NT2/D1 (cell line): ENCODE measurements around the gene PPM1F.
A peak's percentile ranks its signal among the peaks of the same experiment; 100 is the strongest.

Source experiments
- DNase-seq: peaks from one replicate; pipeline ENCODE4 v3.0.0-alpha.2; 2011; ENCODE audit warnings: low read depth, low spot score
- H3K27me3 ChIP-seq: 2 replicates; pipeline ENCODE4 v1.6.0; 2011; ENCODE audit warnings: mild to moderate bottlenecking; ENCODE audit not compliant: insufficient read length, insufficient read depth
- H3K36me3 ChIP-seq: 2 replicates; pipeline ENCODE4 v1.6.1; 2011; ENCODE audit warnings: mild to moderate bottlenecking, low read length, mixed read lengths; ENCODE audit not compliant: insufficient read depth, insufficient read length
- H3K4me1 ChIP-seq: 2 replicates; pipeline ENCODE4 v1.5.1; 2011; ENCODE audit not compliant: insufficient read depth, insufficient read length
- H3K4me3 ChIP-seq: 2 replicates; pipeline ENCODE4 v1.5.1; 2011; ENCODE audit warnings: low read depth; ENCODE audit not compliant: insufficient read length
- H3K9ac ChIP-seq: 2 replicates; pipeline ENCODE4 v1.6.0; 2011; ENCODE audit warnings: low read depth; ENCODE audit not compliant: insufficient read length
- H3K9me3 ChIP-seq: 2 replicates; pipeline ENCODE4 v1.5.1; 2011; ENCODE audit warnings: mild to moderate bottlenecking, low read length; ENCODE audit not compliant: insufficient read depth
- SUZ12 ChIP-seq: IDR thresholded peaks from 2 replicates; pipeline ENCODE4 v1.6.1; 2011; ENCODE audit not compliant: insufficient read length, insufficient read depth; ENCODE audit errors: extremely low read depth
- YY1 ChIP-seq: IDR thresholded peaks from 2 replicates; pipeline ENCODE4 v1.6.1; 2011; ENCODE audit not compliant: insufficient read length, insufficient read depth
- ZNF274 ChIP-seq: IDR thresholded peaks from 2 replicates; pipeline ENCODE4 v1.6.1; 2011; ENCODE audit warnings: mild to moderate bottlenecking, low read depth, low read length

The PPM1F gene, protein sequence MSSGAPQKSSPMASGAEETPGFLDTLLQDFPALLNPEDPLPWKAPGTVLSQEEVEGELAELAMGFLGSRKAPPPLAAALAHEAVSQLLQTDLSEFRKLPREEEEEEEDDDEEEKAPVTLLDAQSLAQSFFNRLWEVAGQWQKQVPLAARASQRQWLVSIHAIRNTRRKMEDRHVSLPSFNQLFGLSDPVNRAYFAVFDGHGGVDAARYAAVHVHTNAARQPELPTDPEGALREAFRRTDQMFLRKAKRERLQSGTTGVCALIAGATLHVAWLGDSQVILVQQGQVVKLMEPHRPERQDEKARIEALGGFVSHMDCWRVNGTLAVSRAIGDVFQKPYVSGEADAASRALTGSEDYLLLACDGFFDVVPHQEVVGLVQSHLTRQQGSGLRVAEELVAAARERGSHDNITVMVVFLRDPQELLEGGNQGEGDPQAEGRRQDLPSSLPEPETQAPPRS

DNA sequence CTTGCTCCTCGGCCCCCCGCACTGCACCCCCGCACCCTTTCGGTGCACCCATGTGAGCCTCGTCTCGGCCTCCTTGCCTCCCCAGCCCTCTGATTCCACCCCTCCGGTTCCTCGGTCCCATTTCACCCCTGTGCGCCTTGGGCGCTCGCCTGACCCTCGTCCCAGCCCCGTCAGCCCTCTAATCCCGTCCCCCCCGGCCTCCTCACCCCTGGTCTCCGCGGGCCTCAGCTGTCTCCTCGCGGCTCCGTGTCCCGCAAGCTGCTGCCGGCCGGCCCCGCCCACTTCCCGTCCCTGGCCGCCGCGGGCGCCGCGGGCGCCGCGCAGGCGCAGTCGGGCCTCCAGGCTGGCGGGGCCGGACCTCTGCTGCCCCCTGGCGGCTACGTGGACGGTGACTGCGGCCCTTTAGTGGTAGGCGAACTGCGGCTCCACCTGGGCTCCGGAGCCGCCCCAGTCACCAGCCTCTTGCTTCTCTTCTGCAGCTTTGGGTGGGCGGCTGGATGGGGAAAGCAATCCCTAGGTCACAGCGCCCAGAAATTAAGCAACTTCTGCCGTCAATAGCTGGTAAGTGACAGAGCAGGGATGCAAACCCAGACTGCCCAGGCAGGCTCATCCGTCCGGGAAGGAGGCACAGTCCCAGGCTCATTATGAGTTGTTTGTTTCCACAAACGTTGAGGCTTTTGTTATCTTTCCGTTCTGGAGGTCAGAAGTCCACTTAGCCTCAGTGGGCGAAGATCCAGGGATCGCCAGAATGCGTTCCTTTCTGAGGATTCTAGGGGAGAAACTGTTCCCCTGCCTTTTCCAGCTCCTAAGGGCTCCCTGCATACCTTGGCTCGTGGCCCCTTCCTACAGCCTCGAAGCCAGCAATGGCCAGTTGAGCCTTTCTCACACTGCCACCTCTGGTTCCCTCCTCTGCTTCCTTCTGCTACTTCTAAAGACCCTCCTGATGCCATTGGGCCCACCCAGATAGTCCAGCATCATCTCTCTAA, at the start of gene PPM1F:
Gene PPM1F, minus strand, starts transcription at position 263 of the 986 bp plus-strand sequence. CDS start 6,800 bp downstream, outside the sequence.
- DNase-seq: peak; percentile 25
- TF ChIP-seq ZNF274 (no peak), SUZ12 (no peak), YY1 (no peak)
- H3K4me3 ChIP-seq: peak within 1 kb of the TSS; percentile 54
- H3K4me1 ChIP-seq: peaks cover 2% of the 10 kb centered on the region
- no peaks in the 10 kb centered on the region; the same call in 1 of the 2 replicates for H3K9me3 ChIP-seq
- H3K36me3 ChIP-seq: peaks cover 2% of the 10 kb centered on the region
- H3K9ac ChIP-seq: peak within 1 kb of the TSS; percentile 83
- H3K27me3 ChIP-seq: peaks cover 12% of the 10 kb centered on the region

DNA sequence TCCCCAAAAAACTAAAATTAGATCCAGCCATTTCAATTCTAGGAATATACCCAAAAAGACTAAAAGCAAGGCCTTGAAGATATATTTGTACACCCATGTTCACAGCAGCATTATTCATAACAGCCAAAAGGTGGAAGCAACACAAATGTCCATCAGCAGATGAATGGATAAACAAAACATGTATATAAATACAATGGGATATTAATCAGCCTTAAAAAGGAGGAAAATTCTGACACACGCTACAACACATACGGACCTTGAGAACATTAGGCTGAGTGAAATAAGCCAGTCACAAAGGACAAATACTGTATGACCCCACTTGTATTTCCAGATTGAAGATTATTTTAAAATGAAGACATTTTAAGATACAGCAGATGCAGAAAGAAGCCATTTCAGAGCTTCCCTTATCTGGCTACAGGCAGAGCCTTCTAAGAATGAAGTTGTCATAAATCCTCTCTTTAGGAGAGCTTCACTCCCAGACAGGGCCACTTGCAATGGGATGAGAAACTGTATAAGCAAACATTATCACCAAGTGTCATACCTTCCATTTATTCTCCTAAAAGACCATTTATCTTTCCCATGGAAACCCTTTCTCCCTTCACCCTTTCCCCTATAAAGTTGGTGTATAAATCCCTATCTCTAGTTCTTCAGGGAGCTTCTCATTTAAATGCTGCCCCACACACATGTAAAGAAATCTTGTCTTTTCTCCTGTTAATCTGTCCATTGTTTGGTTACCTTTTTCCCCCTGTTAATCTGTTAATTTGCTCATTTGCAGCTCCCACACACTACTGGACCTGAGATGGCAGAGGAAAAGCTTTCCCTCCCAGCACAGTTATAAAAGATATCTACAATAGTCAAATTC, 49.2 kb upstream of the PPM1F start:
- DNase-seq: no peak
- no peaks in the 10 kb centered on the region for H3K4me1 ChIP-seq
- TF ChIP-seq YY1: no peak
- TF ChIP-seq ZNF274: no peak
- no peak for TF ChIP-seq SUZ12
- H3K9me3 ChIP-seq: no peaks in the 10 kb centered on the region
- H3K27me3 ChIP-seq: peaks cover 87% of the 10 kb centered on the region
- H3K9ac ChIP-seq: no peak overlapping the region
- H3K36me3 ChIP-seq: no peaks in the 10 kb centered on the region
- H3K4me3 ChIP-seq: no peak overlapping the region

DNA sequence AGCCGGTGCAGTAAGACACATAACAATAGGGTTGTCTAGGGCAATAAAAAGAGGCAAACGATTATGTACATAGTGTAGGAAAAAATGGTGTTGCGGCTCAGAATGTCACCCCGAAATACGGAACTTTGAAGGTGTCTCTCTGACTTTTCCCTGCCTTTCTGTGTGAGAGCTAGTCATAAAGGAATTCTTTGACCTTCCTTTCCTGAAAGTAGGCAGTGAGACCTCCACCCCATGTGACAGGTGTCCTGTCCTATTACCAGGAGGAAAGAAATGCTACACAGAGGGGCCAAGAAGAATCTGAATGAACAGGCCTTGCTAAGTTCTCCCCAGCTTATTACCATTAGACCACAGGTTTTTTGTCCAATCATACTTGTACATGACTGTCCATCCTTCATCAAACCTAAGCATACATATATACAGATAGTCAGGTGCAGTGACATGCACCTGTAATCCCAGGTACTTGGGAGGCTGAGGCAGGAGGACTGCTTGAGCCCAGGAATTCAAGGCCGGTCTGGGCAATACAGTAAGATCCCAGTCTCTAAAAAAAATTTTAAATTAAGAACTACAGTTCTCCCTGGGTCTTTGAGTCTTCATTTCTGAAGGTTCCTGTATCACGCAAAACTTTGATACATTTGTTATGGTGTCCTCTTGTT, 46.1 kb upstream of the PPM1F start:
- Histone ChIP-seq H3K4me1 (no peaks in the 10 kb centered on the region), H3K4me3 (no peak overlapping the region), H3K27me3 (peaks cover 93% of the 10 kb centered on the region), H3K9ac (no peak overlapping the region), H3K36me3 (no peaks in the 10 kb centered on the region), H3K9me3 (no peaks in the 10 kb centered on the region)
- TF ChIP-seq YY1: no peak
- TF ChIP-seq ZNF274: no peak
- no peak for TF ChIP-seq SUZ12
- DNase-seq: no peak

DNA sequence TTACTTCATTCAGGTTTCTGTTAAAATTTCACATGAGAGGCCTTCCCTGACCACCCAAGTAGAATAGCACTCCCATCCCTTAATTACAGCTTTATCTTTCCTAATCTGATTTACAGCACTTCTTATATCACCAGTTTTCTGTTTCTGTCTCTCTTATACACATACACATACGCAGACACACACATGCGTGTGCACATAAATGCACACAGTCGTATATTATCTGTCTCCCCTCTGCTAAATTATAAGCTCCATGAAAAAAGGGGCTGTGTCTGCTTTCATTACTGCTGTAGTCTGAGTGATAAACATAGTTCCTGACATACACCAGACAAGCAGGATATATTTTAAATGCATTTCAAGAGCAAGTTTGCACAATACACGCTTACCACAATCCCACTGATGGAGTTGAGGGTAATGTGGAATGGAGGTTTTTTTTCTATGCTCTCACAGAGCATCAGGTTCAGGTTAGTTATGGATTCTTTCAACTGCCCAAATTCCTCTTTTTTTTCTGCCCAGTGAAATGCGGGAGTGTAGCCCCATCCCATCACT, 43.6 kb upstream of the PPM1F start:
- DNase-seq: no peak
- no peak overlapping the region for H3K9ac ChIP-seq
- peaks cover 93% of the 10 kb centered on the region for H3K27me3 ChIP-seq
- H3K9me3 ChIP-seq: no peaks in the 10 kb centered on the region
- TF ChIP-seq YY1: no peak
- no peak for TF ChIP-seq SUZ12
- no peak for TF ChIP-seq ZNF274
- H3K4me1 ChIP-seq: no peaks in the 10 kb centered on the region
- H3K4me3 ChIP-seq: no peak overlapping the region
- H3K36me3 ChIP-seq: no peaks in the 10 kb centered on the region

- H3K27me3 ChIP-seq: peaks cover 93% of the 10 kb centered on the region
- H3K36me3 ChIP-seq: no peaks in the 10 kb centered on the region
- H3K4me3 ChIP-seq: no peak overlapping the region
- H3K4me1 ChIP-seq: no peaks in the 10 kb centered on the region
- H3K9me3 ChIP-seq: no peaks in the 10 kb centered on the region
- TF ChIP-seq ZNF274 (no peak), YY1 (no peak), SUZ12 (no peak)
- H3K9ac ChIP-seq: no peak overlapping the region
- DNase-seq: no peak
Measured at GRCh38 chr22:21995660-21996059, 43.0 kb upstream of the PPM1F start.

DNA sequence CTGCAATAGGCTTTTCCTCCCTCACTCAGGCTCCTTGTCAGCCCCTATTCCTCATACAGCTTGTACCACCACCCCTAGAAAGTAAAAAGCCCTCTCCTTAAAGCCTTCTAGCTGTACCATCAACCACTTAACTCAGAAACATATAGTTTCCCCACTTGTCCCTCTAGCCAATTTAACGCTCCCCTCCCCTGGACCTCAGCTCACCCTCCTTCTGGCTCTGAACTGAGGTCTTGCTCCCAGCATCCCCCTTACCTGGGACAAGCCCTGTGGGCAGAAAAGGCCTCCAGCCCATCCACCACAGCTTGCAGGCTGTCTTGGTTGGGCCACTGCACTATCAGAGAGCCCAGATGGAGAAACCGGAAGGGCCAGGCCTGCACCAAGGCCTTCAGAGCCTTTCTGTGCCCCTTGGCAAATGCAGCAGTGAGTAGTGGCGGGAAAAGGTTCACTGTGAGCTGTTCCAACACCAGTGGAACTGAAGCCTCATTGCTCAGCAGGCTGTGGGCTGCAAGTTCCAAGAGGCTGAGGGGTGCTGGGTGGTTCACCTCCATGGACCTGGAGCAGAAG, 42.3 kb upstream of the PPM1F start:
- Histone ChIP-seq H3K9me3 (no peaks in the 10 kb centered on the region), H3K9ac (no peak overlapping the region), H3K27me3 (peaks cover 93% of the 10 kb centered on the region), H3K36me3 (no peaks in the 10 kb centered on the region), H3K4me1 (no peaks in the 10 kb centered on the region), H3K4me3 (no peak overlapping the region)
- TF ChIP-seq YY1 (no peak), ZNF274 (no peak), SUZ12 (no peak)
- DNase-seq: no peak
